HepG2 (cell line): ENCODE results near the gene CD180. TPM values are rescaled to one million over a fixed set of nuclear protein-coding genes. Genes with fewer than 3 reads are reported as not detected.

Source experiments
- DMAP1 ChIP-seq: IDR thresholded peaks from 2 replicates; pipeline ENCODE4 v1.6.1; 2016
- NCOA5 ChIP-seq: sonication (generic); formaldehyde crosslinking; IDR thresholded peaks from 2 replicates; pipeline ENCODE4 v1.4.0; 2020; ENCODE audit warnings: missing genetic modification reagents
- RELA ChIP-seq: sonication (generic); formaldehyde crosslinking; IDR thresholded peaks from 2 replicates; pipeline ENCODE4 v1.4.0; 2020; ENCODE audit warnings: missing genetic modification reagents
- RFXANK ChIP-seq: IDR thresholded peaks from 2 replicates; pipeline ENCODE4 v1.6.1; 2016
- SETDB1 ChIP-seq: sonication (generic); formaldehyde crosslinking; IDR thresholded peaks from 2 replicates; pipeline ENCODE4 v1.5.1; 2020; ENCODE audit warnings: missing genetic modification reagents, mild to moderate bottlenecking, borderline replicate concordance
- WIZ ChIP-seq: sonication (generic); formaldehyde crosslinking; IDR thresholded peaks from 2 replicates; pipeline ENCODE4 v1.5.1; 2020; ENCODE audit warnings: mild to moderate bottlenecking, missing genetic modification reagents
- ZNF138 ChIP-seq: sonication (generic); formaldehyde crosslinking; IDR thresholded peaks from 2 replicates; pipeline ENCODE4 v1.5.0; 2020; ENCODE audit warnings: mild to moderate bottlenecking, low read depth, missing genetic modification reagents
- ZSCAN29 ChIP-seq: sonication (generic); formaldehyde crosslinking; conservative IDR thresholded peaks from 2 replicates; pipeline ENCODE4 v1.4.0; 2020; ENCODE audit warnings: mild to moderate bottlenecking, missing genetic modification reagents
- polyA plus RNA-seq, 8 experiments: library from polyadenylated mRNA; depleted of rRNA in 3 of 8; stranded (reverse) in 7 of 8; unstranded in 1 of 8; fragments of >200 nt; fragmentation: Illumina TruSeq in 4 of 8; extraction: Trizol in 4 of 8; gene quantifications; 2 replicates each; pipeline versions ENCODE4 v1.2.1 to v1.2.3, GENCODE V29; 2011 to 2016; ENCODE audit warnings: low read depth in 4 of 8, missing spikeins in 1 of 8, mixed read lengths in 1 of 8; ENCODE audit not compliant: insufficient read depth in 1 of 8
- total RNA-seq, 5 experiments: library from RNA; depleted of rRNA; stranded (reverse); fragments of >200 nt; fragmentation: Illumina TruSeq; extraction: Trizol; gene quantifications; 2 replicates each; pipeline ENCODE4 v1.2.3, GENCODE V29; 2016; ENCODE audit warnings: low read depth in 1 of 5
- TF ChIP-seq, protein P1 (sequence below): sonication (generic); formaldehyde crosslinking; IDR thresholded peaks from 2 replicates; pipeline ENCODE4 v1.4.0; 2020; ENCODE audit warnings: low read depth, mild to moderate bottlenecking, missing genetic modification reagents
- TF ChIP-seq, protein P2 (sequence below), 2 experiments: sonication (generic) in 1 of 2; formaldehyde crosslinking in 1 of 2; IDR thresholded peaks; 2 replicates each; pipeline versions ENCODE4 v1.5.1 to v1.6.1; 2011 to 2020; ENCODE audit warnings: borderline replicate concordance in 1 of 2, low read depth in 1 of 2, low read length in 1 of 2, mild to moderate bottlenecking in 1 of 2, missing genetic modification reagents in 1 of 2, moderate library complexity in 1 of 2
- TF ChIP-seq, protein P3 (sequence below): sonication (generic); formaldehyde crosslinking; IDR thresholded peaks from 2 replicates; pipeline ENCODE4 v1.4.0; 2020; ENCODE audit warnings: missing genetic modification reagents, borderline replicate concordance

The CD180 gene
- total and polyA plus RNA-seq, 2 of the 13 experiments (the other 11 are each of a cell fraction or from before 2014, with no cell fraction given): not detected

DNA sequence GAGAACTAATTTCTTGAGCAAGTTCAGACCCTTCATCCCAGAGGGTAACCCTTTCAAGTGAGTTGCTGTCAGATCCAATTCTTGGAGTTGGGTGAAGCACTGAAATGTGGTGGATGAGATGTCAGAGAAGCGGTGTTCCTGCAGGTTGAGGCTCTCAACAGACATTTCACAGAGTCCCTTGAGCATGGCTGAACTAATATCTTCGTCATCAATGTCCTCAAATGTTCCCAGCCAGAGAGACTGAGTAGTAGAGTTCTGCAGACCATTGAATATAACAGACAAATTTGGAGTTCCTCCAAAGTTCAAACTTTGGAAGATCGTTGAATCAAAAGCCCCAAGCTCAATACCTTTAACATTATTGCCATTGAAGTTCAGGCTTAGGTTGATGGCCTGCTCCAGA lies 12.7 kb downstream of the CD180 start (continued):
- TF ChIP-seq SETDB1 (CRISPR knock-in tag) (no peak), ZSCAN29 (no peak), NCOA5 (CRISPR knock-in tag) (no peak), DMAP1 (no peak), WIZ (CRISPR knock-in tag) (no peak), RFXANK (CRISPR knock-in tag) (no peak), RELA (CRISPR knock-in tag) (no peak), ZNF138 (CRISPR knock-in tag) (no peak)
- TF ChIP-seq, protein P1, sequence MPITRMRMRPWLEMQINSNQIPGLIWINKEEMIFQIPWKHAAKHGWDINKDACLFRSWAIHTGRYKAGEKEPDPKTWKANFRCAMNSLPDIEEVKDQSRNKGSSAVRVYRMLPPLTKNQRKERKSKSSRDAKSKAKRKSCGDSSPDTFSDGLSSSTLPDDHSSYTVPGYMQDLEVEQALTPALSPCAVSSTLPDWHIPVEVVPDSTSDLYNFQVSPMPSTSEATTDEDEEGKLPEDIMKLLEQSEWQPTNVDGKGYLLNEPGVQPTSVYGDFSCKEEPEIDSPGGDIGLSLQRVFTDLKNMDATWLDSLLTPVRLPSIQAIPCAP (CRISPR knock-in tag): no peak
- TF ChIP-seq, protein P2, sequence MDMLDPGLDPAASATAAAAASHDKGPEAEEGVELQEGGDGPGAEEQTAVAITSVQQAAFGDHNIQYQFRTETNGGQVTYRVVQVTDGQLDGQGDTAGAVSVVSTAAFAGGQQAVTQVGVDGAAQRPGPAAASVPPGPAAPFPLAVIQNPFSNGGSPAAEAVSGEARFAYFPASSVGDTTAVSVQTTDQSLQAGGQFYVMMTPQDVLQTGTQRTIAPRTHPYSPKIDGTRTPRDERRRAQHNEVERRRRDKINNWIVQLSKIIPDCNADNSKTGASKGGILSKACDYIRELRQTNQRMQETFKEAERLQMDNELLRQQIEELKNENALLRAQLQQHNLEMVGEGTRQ (IDR thresholded peaks at IDR 0.05; ENCODE audit: low read depth, low read length): no peak
- TF ChIP-seq, protein P2 (CRISPR knock-in tag; IDR thresholded peaks at IDR 0.05; ENCODE audit: borderline replicate concordance): no peak
- TF ChIP-seq, protein P3, sequence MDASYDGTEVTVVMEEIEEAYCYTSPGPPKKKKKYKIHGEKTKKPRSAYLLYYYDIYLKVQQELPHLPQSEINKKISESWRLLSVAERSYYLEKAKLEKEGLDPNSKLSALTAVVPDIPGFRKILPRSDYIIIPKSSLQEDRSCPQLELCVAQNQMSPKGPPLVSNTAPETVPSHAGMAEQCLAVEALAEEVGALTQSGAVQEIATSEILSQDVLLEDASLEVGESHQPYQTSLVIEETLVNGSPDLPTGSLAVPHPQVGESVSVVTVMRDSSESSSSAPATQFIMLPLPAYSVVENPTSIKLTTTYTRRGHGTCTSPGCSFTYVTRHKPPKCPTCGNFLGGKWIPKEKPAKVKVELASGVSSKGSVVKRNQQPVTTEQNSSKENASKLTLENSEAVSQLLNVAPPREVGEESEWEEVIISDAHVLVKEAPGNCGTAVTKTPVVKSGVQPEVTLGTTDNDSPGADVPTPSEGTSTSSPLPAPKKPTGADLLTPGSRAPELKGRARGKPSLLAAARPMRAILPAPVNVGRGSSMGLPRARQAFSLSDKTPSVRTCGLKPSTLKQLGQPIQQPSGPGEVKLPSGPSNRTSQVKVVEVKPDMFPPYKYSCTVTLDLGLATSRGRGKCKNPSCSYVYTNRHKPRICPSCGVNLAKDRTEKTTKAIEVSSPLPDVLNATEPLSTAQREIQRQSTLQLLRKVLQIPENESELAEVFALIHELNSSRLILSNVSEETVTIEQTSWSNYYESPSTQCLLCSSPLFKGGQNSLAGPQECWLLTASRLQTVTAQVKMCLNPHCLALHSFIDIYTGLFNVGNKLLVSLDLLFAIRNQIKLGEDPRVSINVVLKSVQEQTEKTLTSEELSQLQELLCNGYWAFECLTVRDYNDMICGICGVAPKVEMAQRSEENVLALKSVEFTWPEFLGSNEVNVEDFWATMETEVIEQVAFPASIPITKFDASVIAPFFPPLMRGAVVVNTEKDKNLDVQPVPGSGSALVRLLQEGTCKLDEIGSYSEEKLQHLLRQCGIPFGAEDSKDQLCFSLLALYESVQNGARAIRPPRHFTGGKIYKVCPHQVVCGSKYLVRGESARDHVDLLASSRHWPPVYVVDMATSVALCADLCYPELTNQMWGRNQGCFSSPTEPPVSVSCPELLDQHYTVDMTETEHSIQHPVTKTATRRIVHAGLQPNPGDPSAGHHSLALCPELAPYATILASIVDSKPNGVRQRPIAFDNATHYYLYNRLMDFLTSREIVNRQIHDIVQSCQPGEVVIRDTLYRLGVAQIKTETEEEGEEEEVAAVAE (CRISPR knock-in tag): no peak
